ENCODE data around the gene LGALS7B.
"Not testable (repeated sequence)": the region's sequence is repeated elsewhere in the genome, so short reads cannot be mapped to it uniquely, and the experiment has no call there.

LGALS7B gene

GRCh38 chr19:38825936-38826335 lies 36.9 kb downstream of the LGALS7B start:
- not testable (repeated sequence) for DNase-seq

- DNase-seq = no peak
Observed at GRCh38 chr19:38826856-38827551, 38.0 kb downstream of the LGALS7B start.

- not testable (repeated sequence) for DNase-seq
Observed at GRCh38 chr19:38829203-38829602, 40.2 kb downstream of the LGALS7B start.

GRCh38 chr19:38830039-38830733 lies 41.2 kb downstream of the LGALS7B start:
- DNase-seq = no peak

GRCh38 chr19:38831142-38831605 lies 42.2 kb downstream of the LGALS7B start:
- peak; percentile 57 for DNase-seq

- no peak for DNase-seq
Observed at GRCh38 chr19:38833092-38833425, 44.1 kb downstream of the LGALS7B start.

GRCh38 chr19:38834104-38834490 lies 45.1 kb downstream of the LGALS7B start:
- DNase-seq = no peak

GRCh38 chr19:38834590-38834989 lies 45.6 kb downstream of the LGALS7B start:
- no peak for DNase-seq

GRCh38 chr19:38836159-38836982 lies 47.4 kb downstream of the LGALS7B start:
- no peak for DNase-seq

GRCh38 chr19:38836983-38837626 lies 48.1 kb downstream of the LGALS7B start:
- DNase-seq = no peak

GRCh38 chr19:38837656-38838121 lies 48.7 kb downstream of the LGALS7B start:
- DNase-seq = no peak

GRCh38 chr19:38838208-38838985 lies 49.4 kb downstream of the LGALS7B start:
- DNase-seq = no peak

GRCh38 chr19:38838986-38839761 lies 50.2 kb downstream of the LGALS7B start:
- no peak for DNase-seq

- no peak for DNase-seq
Observed at GRCh38 chr19:38839816-38840582, 51.0 kb downstream of the LGALS7B start.

- DNase-seq = no peak
Observed at GRCh38 chr19:38840583-38840968, 51.6 kb downstream of the LGALS7B start.
